Testis (tissue), 3 donors: ENCODE measurements around the gene TTLL9. TPM values are rescaled to one million over a fixed set of nuclear protein-coding genes. Genes with fewer than 3 reads are reported as not detected.

ENCODE experiments used
- DNase-seq: peaks from one replicate; pipeline ENCODE4 v3.0.0-alpha.2; 2019
- H3K27ac ChIP-seq, 2 donors: fragments of 200-600 bp; sonication (generic); one replicate each; pipeline ENCODE4 v1.5.1; 2019
- H3K27me3 ChIP-seq: fragments of 200-600 bp; sonication (generic); one replicate; pipeline ENCODE4 v1.5.1; 2019
- H3K36me3 ChIP-seq: fragments of 200-600 bp; sonication (generic); one replicate; pipeline ENCODE4 v1.5.1; 2017; ENCODE audit warnings: low read depth; ENCODE audit errors: missing control alignments
- H3K4me1 ChIP-seq: fragments of 200-600 bp; sonication (generic); one replicate; pipeline ENCODE4 v1.5.1; 2019
- H3K4me3 ChIP-seq, 2 donors: fragments of 200-600 bp; sonication (generic); one replicate each; pipeline ENCODE4 v1.5.1; 2017 to 2019
- H3K9me3 ChIP-seq: fragments of 200-600 bp; sonication (generic); one replicate; pipeline ENCODE4 v1.5.1; 2017
- CTCF ChIP-seq, 3 experiments: fragments of 450-650 bp in 2 of 3; fragments of 200-600 bp in 1 of 3; sonication (generic) in 1 of 3; IDR thresholded peaks; one replicate each; pipeline ENCODE4 v1.5.1; 2016 to 2019; ENCODE audit warnings: antibody characterized with exemption in 3 of 3, mild to moderate bottlenecking in 2 of 3, moderate library complexity in 1 of 3
- POLR2A ChIP-seq: fragments of 450-650 bp; IDR thresholded peaks from one replicate; pipeline ENCODE4 v1.6.1; 2017; ENCODE audit warnings: antibody characterized with exemption, mild to moderate bottlenecking, moderate library complexity
- WGBS, 2 donors: methylation state at CpG; one replicate each; pipeline ENCODE4 v1.1.5; 2018; 5-methylcytosine and 5-hydroxymethylcytosine counted together
- intact Hi-C: fragments of 100-400 bp; cut with DNase I; formaldehyde crosslinking; loops from one replicate; pipeline ENCODE4 v1.15.1; 2023; ENCODE audit warnings: low total_unique reads
- polyA plus RNA-seq: library from polyadenylated mRNA; stranded (reverse); fragments of 350-450 nt; fragmentation: Illumina TruSeq; extraction: RNeasy Lipid Tissue Mini Kit (QIAGEN cat#74804); gene quantifications from one replicate; pipeline ENCODE4 v1.2.3, GENCODE V29; 2014; ENCODE audit warnings: low read depth, low replicate concordance; ENCODE audit not compliant: insufficient read depth
- total RNA-seq, 2 donors: library from RNA; depleted of rRNA; stranded (reverse); fragments of >200 nt; gene quantifications; one replicate each; pipeline ENCODE4 v1.2.3, GENCODE V29; 2016

TTLL9 gene
- total and polyA plus RNA-seq, 3 donors from 2014 or later, result 8.7 to 32.7 (median 19.1) TPM

GRCh38 chr20:31860390-31861134, 9.9 kb upstream of the TTLL9 start:
- WGBS, 2 donors, result 6 to 15% methylated on average over 13 to 15 of the region's 15 CpGs
- DNase-seq, result no peak
- intact Hi-C loops, result no loop called here
- no peaks in the 10 kb centered on the region for H3K27me3 ChIP-seq
- H3K4me1 ChIP-seq, result peaks cover 16% of the 10 kb centered on the region
- no peak overlapping the region for H3K27ac ChIP-seq
- H3K9me3 ChIP-seq, result no peaks in the 10 kb centered on the region
- H3K4me3 ChIP-seq, result peak overlapping the region; percentile 51 to 64
- no peaks in the 10 kb centered on the region for H3K36me3 ChIP-seq
- TF ChIP-seq CTCF (IDR thresholded peaks at IDR 0.05), result no peak
- TF ChIP-seq POLR2A, result no peak

GRCh38 chr20:31861135-31861384, 9.4 kb upstream of the TTLL9 start:
- intact Hi-C loops, result no loop called here
- H3K36me3 ChIP-seq, result no peaks in the 10 kb centered on the region
- H3K27ac ChIP-seq, result no peak overlapping the region
- no peaks in the 10 kb centered on the region for H3K9me3 ChIP-seq
- H3K27me3 ChIP-seq, result no peaks in the 10 kb centered on the region
- WGBS, 2 donors, result 0 to 1% methylated on average over 5 to 12 of the region's 20 CpGs
- H3K4me3 ChIP-seq, result peak overlapping the region; percentile 51 to 64
- TF ChIP-seq POLR2A (no peak), CTCF (IDR thresholded peaks at IDR 0.05) (no peak)
- DNase-seq, result no peak
- H3K4me1 ChIP-seq, result peaks cover 21% of the 10 kb centered on the region

- no peaks in the 10 kb centered on the region for H3K9me3 ChIP-seq
- no peaks in the 10 kb centered on the region for H3K27me3 ChIP-seq
- TF ChIP-seq CTCF (IDR thresholded peaks at IDR 0.05) (no peak), POLR2A (no peak)
- no peaks in the 10 kb centered on the region for H3K36me3 ChIP-seq
- DNase-seq, result peak; percentile 79
- peaks cover 21% of the 10 kb centered on the region for H3K4me1 ChIP-seq
- H3K4me3 ChIP-seq, result peak overlapping the region; percentile 51 to 64
- no peak overlapping the region for H3K27ac ChIP-seq
- WGBS, 2 donors, result 13 to 23% methylated on average over 9 to 15 of the region's 60 CpGs
- intact Hi-C loops, result no loop called here
Measured at GRCh38 chr20:31861385-31862156, 8.9 kb upstream of the TTLL9 start.

GRCh38 chr20:31862157-31862470, 8.3 kb upstream of the TTLL9 start:
- H3K27ac ChIP-seq, result no peak overlapping the region
- no peaks in the 10 kb centered on the region for H3K36me3 ChIP-seq
- H3K27me3 ChIP-seq, result no peaks in the 10 kb centered on the region
- no peak for DNase-seq
- intact Hi-C loops, result no loop called here
- no peak for TF ChIP-seq CTCF (IDR thresholded peaks at IDR 0.05)
- TF ChIP-seq POLR2A, result no peak
- peak overlapping the region in 1 of 2 donors; percentile 64 for H3K4me3 ChIP-seq
- H3K9me3 ChIP-seq, result no peaks in the 10 kb centered on the region
- H3K4me1 ChIP-seq, result peaks cover 21% of the 10 kb centered on the region
- 53 to 54% methylated on average over 5 of the region's 5 CpGs for WGBS, 2 donors

GRCh38 chr20:31862506-31862905, 7.9 kb upstream of the TTLL9 start:
- Histone ChIP-seq H3K4me3 (no peak overlapping the region), H3K9me3 (no peaks in the 10 kb centered on the region), H3K27ac (no peak overlapping the region), H3K27me3 (no peaks in the 10 kb centered on the region), H3K36me3 (no peaks in the 10 kb centered on the region), H3K4me1 (peaks cover 21% of the 10 kb centered on the region)
- intact Hi-C loops, result no loop called here
- 66 to 69% methylated on average over 8 of the region's 8 CpGs for WGBS, 2 donors
- TF ChIP-seq CTCF (IDR thresholded peaks at IDR 0.05) (no peak), POLR2A (no peak)
- DNase-seq, result no peak
